Measurements from ENCODE around the gene BSN. TPM values are rescaled to one million over a fixed set of nuclear protein-coding genes. Genes with fewer than 3 reads are reported as not detected.

Gene BSN
- total and polyA plus RNA-seq, 2 experiments from 2014 or later = 0.50 to 5.1 TPM

DNA sequence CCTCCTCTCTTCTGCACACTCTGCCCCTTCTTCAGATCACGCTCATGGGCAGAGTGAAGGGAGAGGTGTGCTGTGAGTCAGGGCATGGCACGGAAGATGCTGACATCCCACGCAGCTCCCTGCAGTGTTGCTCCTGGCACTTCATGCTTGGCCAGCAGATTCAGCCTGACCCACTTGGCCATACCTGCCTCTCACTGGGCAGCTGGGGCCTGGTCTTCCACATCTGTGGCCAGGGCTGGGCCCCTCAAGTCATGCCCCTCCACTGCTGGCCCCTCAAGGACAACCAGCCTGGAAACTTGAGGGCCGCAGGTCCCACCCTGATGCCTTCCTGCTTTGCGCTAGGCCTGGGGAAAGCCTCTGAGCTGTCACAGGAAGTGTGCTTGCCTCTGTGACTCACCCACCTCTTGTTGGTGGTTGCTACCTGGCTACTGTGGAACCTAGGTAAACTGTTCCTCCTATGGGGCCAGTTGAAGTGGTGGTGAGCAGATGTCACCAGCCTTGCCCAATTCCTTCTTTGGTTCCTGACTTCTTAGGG, 48.7 kb downstream of the BSN start:
- Mint-ChIP-seq H3K4me1 (0 out of 3 replicates have a peak, but pooled peaks cover 3% of the 10 kb centered on the region), H3K27me3 (ENCODE audit: insufficient read depth, low read depth, poor library complexity) (peaks cover 6% of the 10 kb centered on the region), H3K9me3 (no peaks in the 10 kb centered on the region; the same call in 2 of the 3 replicates), H3K4me3 (no peak overlapping the region), H3K36me3 (ENCODE audit: low read depth) (no peaks in the 10 kb centered on the region), H3K27ac (no peak overlapping the region)
- no peak overlapping the region for H2AFZ ChIP-seq
- no peak overlapping the region for H3K4me2 ChIP-seq
- no peaks in the 10 kb centered on the region for H3K27me3 ChIP-seq (ENCODE audit: insufficient read depth)
- no peaks in the 10 kb centered on the region for H3K9me2 ChIP-seq (ENCODE audit: insufficient read depth)
- no peak overlapping the region for H3K4me3 ChIP-seq
- no peak overlapping the region for H3K27ac ChIP-seq (ENCODE audit: low read depth)
- TF ChIP-seq STAT1 (IDR thresholded peaks at IDR 0.05; ENCODE audit: unreplicated experiment) = no peak
- TF ChIP-seq JUNB (IDR thresholded peaks at IDR 0.05; ENCODE audit: unreplicated experiment) = no peak
- TF ChIP-seq NANOG (IDR thresholded peaks at IDR 0.05; ENCODE audit: borderline replicate concordance) = no peak
- TF ChIP-seq, protein P1, sequence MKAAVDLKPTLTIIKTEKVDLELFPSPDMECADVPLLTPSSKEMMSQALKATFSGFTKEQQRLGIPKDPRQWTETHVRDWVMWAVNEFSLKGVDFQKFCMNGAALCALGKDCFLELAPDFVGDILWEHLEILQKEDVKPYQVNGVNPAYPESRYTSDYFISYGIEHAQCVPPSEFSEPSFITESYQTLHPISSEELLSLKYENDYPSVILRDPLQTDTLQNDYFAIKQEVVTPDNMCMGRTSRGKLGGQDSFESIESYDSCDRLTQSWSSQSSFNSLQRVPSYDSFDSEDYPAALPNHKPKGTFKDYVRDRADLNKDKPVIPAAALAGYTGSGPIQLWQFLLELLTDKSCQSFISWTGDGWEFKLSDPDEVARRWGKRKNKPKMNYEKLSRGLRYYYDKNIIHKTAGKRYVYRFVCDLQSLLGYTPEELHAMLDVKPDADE (IDR thresholded peaks at IDR 0.05) = no peak
- TF ChIP-seq CREB1 (CRISPR knock-in tag; IDR thresholded peaks at IDR 0.05; ENCODE audit: low read depth) = no peak
- TF ChIP-seq POLR2AphosphoS5 (IDR thresholded peaks at IDR 0.05; ENCODE audit: low read depth) = no peak
- TF ChIP-seq, protein P2, sequence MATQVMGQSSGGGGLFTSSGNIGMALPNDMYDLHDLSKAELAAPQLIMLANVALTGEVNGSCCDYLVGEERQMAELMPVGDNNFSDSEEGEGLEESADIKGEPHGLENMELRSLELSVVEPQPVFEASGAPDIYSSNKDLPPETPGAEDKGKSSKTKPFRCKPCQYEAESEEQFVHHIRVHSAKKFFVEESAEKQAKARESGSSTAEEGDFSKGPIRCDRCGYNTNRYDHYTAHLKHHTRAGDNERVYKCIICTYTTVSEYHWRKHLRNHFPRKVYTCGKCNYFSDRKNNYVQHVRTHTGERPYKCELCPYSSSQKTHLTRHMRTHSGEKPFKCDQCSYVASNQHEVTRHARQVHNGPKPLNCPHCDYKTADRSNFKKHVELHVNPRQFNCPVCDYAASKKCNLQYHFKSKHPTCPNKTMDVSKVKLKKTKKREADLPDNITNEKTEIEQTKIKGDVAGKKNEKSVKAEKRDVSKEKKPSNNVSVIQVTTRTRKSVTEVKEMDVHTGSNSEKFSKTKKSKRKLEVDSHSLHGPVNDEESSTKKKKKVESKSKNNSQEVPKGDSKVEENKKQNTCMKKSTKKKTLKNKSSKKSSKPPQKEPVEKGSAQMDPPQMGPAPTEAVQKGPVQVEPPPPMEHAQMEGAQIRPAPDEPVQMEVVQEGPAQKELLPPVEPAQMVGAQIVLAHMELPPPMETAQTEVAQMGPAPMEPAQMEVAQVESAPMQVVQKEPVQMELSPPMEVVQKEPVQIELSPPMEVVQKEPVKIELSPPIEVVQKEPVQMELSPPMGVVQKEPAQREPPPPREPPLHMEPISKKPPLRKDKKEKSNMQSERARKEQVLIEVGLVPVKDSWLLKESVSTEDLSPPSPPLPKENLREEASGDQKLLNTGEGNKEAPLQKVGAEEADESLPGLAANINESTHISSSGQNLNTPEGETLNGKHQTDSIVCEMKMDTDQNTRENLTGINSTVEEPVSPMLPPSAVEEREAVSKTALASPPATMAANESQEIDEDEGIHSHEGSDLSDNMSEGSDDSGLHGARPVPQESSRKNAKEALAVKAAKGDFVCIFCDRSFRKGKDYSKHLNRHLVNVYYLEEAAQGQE (IDR thresholded peaks at IDR 0.05; ENCODE audit: unreplicated experiment) = no peak
- TF ChIP-seq, protein P3, sequence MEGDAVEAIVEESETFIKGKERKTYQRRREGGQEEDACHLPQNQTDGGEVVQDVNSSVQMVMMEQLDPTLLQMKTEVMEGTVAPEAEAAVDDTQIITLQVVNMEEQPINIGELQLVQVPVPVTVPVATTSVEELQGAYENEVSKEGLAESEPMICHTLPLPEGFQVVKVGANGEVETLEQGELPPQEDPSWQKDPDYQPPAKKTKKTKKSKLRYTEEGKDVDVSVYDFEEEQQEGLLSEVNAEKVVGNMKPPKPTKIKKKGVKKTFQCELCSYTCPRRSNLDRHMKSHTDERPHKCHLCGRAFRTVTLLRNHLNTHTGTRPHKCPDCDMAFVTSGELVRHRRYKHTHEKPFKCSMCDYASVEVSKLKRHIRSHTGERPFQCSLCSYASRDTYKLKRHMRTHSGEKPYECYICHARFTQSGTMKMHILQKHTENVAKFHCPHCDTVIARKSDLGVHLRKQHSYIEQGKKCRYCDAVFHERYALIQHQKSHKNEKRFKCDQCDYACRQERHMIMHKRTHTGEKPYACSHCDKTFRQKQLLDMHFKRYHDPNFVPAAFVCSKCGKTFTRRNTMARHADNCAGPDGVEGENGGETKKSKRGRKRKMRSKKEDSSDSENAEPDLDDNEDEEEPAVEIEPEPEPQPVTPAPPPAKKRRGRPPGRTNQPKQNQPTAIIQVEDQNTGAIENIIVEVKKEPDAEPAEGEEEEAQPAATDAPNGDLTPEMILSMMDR (conservative IDR thresholded peaks at IDR 0.05; ENCODE audit: low read depth in 2 of 2) = no peak
- TF ChIP-seq ZNF331 (CRISPR knock-in tag; IDR thresholded peaks at IDR 0.05; ENCODE audit: low read depth) = no peak
- TF ChIP-seq, protein P4, sequence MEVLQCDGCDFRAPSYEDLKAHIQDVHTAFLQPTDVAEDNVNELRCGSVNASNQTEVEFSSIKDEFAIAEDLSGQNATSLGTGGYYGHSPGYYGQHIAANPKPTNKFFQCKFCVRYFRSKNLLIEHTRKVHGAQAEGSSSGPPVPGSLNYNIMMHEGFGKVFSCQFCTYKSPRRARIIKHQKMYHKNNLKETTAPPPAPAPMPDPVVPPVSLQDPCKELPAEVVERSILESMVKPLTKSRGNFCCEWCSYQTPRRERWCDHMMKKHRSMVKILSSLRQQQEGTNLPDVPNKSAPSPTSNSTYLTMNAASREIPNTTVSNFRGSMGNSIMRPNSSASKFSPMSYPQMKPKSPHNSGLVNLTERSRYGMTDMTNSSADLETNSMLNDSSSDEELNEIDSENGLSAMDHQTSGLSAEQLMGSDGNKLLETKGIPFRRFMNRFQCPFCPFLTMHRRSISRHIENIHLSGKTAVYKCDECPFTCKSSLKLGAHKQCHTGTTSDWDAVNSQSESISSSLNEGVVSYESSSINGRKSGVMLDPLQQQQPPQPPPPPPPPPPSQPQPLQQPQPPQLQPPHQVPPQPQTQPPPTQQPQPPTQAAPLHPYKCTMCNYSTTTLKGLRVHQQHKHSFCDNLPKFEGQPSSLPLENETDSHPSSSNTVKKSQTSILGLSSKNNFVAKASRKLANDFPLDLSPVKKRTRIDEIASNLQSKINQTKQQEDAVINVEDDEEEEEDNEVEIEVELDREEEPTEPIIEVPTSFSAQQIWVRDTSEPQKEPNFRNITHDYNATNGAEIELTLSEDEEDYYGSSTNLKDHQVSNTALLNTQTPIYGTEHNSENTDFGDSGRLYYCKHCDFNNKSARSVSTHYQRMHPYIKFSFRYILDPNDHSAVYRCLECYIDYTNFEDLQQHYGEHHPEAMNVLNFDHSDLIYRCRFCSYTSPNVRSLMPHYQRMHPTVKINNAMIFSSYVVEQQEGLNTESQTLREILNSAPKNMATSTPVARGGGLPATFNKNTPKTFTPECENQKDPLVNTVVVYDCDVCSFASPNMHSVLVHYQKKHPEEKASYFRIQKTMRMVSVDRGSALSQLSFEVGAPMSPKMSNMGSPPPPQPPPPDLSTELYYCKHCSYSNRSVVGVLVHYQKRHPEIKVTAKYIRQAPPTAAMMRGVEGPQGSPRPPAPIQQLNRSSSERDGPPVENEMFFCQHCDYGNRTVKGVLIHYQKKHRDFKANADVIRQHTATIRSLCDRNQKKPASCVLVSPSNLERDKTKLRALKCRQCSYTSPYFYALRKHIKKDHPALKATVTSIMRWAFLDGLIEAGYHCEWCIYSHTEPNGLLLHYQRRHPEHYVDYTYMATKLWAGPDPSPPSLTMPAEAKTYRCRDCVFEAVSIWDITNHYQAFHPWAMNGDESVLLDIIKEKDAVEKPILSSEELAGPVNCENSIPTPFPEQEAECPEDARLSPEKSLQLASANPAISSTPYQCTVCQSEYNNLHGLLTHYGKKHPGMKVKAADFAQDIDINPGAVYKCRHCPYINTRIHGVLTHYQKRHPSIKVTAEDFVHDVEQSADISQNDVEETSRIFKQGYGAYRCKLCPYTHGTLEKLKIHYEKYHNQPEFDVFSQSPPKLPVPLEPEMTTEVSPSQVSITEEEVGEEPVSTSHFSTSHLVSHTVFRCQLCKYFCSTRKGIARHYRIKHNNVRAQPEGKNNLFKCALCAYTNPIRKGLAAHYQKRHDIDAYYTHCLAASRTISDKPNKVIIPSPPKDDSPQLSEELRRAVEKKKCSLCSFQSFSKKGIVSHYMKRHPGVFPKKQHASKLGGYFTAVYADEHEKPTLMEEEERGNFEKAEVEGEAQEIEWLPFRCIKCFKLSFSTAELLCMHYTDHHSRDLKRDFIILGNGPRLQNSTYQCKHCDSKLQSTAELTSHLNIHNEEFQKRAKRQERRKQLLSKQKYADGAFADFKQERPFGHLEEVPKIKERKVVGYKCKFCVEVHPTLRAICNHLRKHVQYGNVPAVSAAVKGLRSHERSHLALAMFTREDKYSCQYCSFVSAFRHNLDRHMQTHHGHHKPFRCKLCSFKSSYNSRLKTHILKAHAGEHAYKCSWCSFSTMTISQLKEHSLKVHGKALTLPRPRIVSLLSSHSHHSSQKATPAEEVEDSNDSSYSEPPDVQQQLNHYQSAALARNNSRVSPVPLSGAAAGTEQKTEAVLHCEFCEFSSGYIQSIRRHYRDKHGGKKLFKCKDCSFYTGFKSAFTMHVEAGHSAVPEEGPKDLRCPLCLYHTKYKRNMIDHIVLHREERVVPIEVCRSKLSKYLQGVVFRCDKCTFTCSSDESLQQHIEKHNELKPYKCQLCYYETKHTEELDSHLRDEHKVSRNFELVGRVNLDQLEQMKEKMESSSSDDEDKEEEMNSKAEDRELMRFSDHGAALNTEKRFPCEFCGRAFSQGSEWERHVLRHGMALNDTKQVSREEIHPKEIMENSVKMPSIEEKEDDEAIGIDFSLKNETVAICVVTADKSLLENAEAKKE (CRISPR knock-in tag; IDR thresholded peaks at IDR 0.05) = no peak
- TF ChIP-seq ZNF114 (CRISPR knock-in tag; IDR thresholded peaks at IDR 0.05) = no peak
- no peak for TF ChIP-seq EZH2phosphoT487 (IDR thresholded peaks at IDR 0.05; ENCODE audit: unreplicated experiment)
- no peak for TF ChIP-seq EZH2 (IDR thresholded peaks at IDR 0.05; ENCODE audit: low read depth, unreplicated experiment)
- no peaks in the 10 kb centered on the region for H3K79me2 ChIP-seq (replicated peaks; ENCODE audit: insufficient read depth)
- DNase-seq (ENCODE audit: low spot score) = no peak
- no peaks in the 10 kb centered on the region for H4K20me1 ChIP-seq (replicated peaks; ENCODE audit: insufficient read depth)
- H3F3A ChIP-seq (replicated peaks; ENCODE audit: low read depth) = 0 out of 2 replicates have a peak, but pooled peaks cover 3% of the 10 kb centered on the region
- H3K36me3 ChIP-seq (ENCODE audit: insufficient read depth) = no peaks in the 10 kb centered on the region
- ATAC-seq = no peak
- no peaks in the 10 kb centered on the region for H3K4me1 ChIP-seq (ENCODE audit: insufficient read depth)
